GM12878 (cell line): ENCODE data around the gene RTN4. TPM values are rescaled to one million over a fixed set of nuclear protein-coding genes. Genes with fewer than 3 reads are reported as not detected.

Experiments used
- ATAC-seq: fragments of 200-7000 bp; cut with Tn5 transposase; 3 replicates; pipeline ENCODE4 v1.9.1; 2020; ENCODE audit warnings: mild to moderate bottlenecking, moderate library complexity
- BruUV-seq: library from RNA; stranded (reverse); fragments of 400-500 nt; replicated peaks from 2 replicates; lab custom pipeline; 2021; lab: Mats Ljungman, UMichigan
- CTCF ChIA-PET: fragments of 300-600 bp; sonication (Branson Sonifier 250); formaldehyde crosslinking; extraction: SDS; loops from one replicate; lab custom pipeline; 2021; ENCODE audit warnings: inconsistent platforms; lab: Yijun Ruan, JAX
- POLR2A ChIA-PET: fragments of 350-600 bp; formaldehyde crosslinking; extraction: SDS; loops from one replicate; lab custom pipeline; 2021; ENCODE audit warnings: inconsistent platforms; lab: Charles Lee
- RAD21 ChIA-PET: fragments of 300-600 bp; sonication (Branson Sonifier 250); formaldehyde crosslinking; loops from one replicate; lab custom pipeline; 2023; ENCODE audit warnings: antibody characterized with exemption; ENCODE audit not compliant: unreplicated experiment; lab: Charles Lee
- SMC1A ChIA-PET: fragments of 300-600 bp; sonication (Branson Sonifier 250); formaldehyde crosslinking; loops from one replicate; lab custom pipeline; 2023; ENCODE audit not compliant: unreplicated experiment, uncharacterized antibody; lab: Charles Lee
- DNase-seq: peaks from one replicate; pipeline ENCODE4 v3.0.0-alpha.2; 2011; ENCODE audit warnings: low read depth, low spot score
- FAIRE-seq: peaks from 3 replicates; lab custom pipeline; 2011; peaks lifted over from hg19 to GRCh38; lab: Jason Lieb, UNC
- H2AFZ ChIP-seq: 2 replicates; pipeline ENCODE4 v1.6.0; 2011; ENCODE audit warnings: low read depth, low read length, control low read depth; ENCODE audit not compliant: control insufficient read depth
- H3K27ac ChIP-seq: 2 replicates; pipeline ENCODE4 v1.5.1; 2011; ENCODE audit warnings: control low read depth; ENCODE audit not compliant: control insufficient read depth, insufficient read depth
- H3K27me3 ChIP-seq, 2 experiments: replicated peaks in 1 of 2; 2 replicates each; pipeline versions ENCODE4 v1.6.0 to v1.6.1; 2011; ENCODE audit warnings: low read length in 1 of 2; ENCODE audit not compliant: control insufficient read depth in 2 of 2, insufficient read depth in 2 of 2
- H3K36me3 ChIP-seq, 2 experiments: 2 replicates each; pipeline ENCODE4 v1.5.1; 2011; ENCODE audit warnings: low read length in 1 of 2; ENCODE audit not compliant: control insufficient read depth in 2 of 2, insufficient read depth in 2 of 2
- H3K4me1 ChIP-seq: 2 replicates; pipeline ENCODE4 v1.6.1; 2011; ENCODE audit warnings: mild to moderate bottlenecking, low read length, moderate library complexity, mixed read lengths; ENCODE audit not compliant: control insufficient read depth, insufficient read depth
- H3K4me2 ChIP-seq: 2 replicates; pipeline ENCODE4 v1.6.0; 2011; ENCODE audit warnings: control low read depth; ENCODE audit not compliant: control insufficient read depth, insufficient read depth
- H3K4me3 ChIP-seq: fragments of 200-600 bp; sonication (generic); 2 replicates; pipeline ENCODE4 v1.5.1; 2016
- H3K79me2 ChIP-seq: 2 replicates; pipeline ENCODE4 v1.6.0; 2011; ENCODE audit warnings: low read length; ENCODE audit not compliant: control insufficient read depth, insufficient read depth
- H3K9ac ChIP-seq: 2 replicates; pipeline ENCODE4 v1.8.0; 2011; ENCODE audit warnings: low read length, control low read depth, mixed read lengths; ENCODE audit not compliant: control insufficient read depth, insufficient read depth
- H3K9me3 ChIP-seq: replicated peaks from 3 replicates; pipeline ENCODE4 v1.5.1; 2011; ENCODE audit warnings: mild to moderate bottlenecking, low read length; ENCODE audit not compliant: control insufficient read depth, insufficient read depth
- H4K20me1 ChIP-seq: 2 replicates; pipeline ENCODE4 v1.6.0; 2011; ENCODE audit not compliant: control insufficient read depth, insufficient read depth
- BACH1 ChIP-seq: fragments of 450-650 bp; IDR thresholded peaks from 2 replicates; pipeline ENCODE4 v1.6.1; 2017; ENCODE audit warnings: mild to moderate bottlenecking, borderline replicate concordance
- BHLHE40 ChIP-seq, 2 experiments: fragments of 450-650 bp in 1 of 2; IDR thresholded peaks; 2 replicates each; pipeline ENCODE4 v1.6.1; 2011 to 2017; ENCODE audit warnings: low read depth in 2 of 2, borderline replicate concordance in 1 of 2, improper control_type of control experiment in 1 of 2, low read length in 1 of 2, mild to moderate bottlenecking in 1 of 2
- CHD1 ChIP-seq: IDR thresholded peaks from 2 replicates; pipeline ENCODE4 v1.6.1; 2012; ENCODE audit warnings: low read depth, low read length, improper control_type of control experiment
- CREM ChIP-seq: IDR thresholded peaks from 2 replicates; pipeline ENCODE4 v1.6.1; 2014; ENCODE audit warnings: antibody characterized with exemption, low read depth
- IKZF1 ChIP-seq: fragments of 450-650 bp; conservative IDR thresholded peaks from 2 replicates; pipeline ENCODE4 v1.6.1; 2017; ENCODE audit warnings: antibody characterized with exemption, mild to moderate bottlenecking
- IKZF2 ChIP-seq, 2 experiments: fragments of 450-650 bp; IDR thresholded peaks; 2 replicates each; pipeline ENCODE4 v1.6.1; 2017; ENCODE audit warnings: mild to moderate bottlenecking in 2 of 2, moderate library complexity in 2 of 2
- IRF4 ChIP-seq: IDR thresholded peaks from 2 replicates; pipeline ENCODE4 v1.6.1; 2011; ENCODE audit warnings: low read depth, low read length
- KAT2A ChIP-seq: conservative IDR thresholded peaks from 2 replicates; pipeline ENCODE4 v1.6.1; 2011; ENCODE audit warnings: low read depth, low read length; ENCODE audit not compliant: control insufficient read depth
- LARP7 ChIP-seq: fragments of 450-650 bp; IDR thresholded peaks from 2 replicates; pipeline ENCODE4 v1.6.1; 2017; ENCODE audit warnings: mild to moderate bottlenecking
- MEF2B ChIP-seq: fragments of 450-650 bp; IDR thresholded peaks from 2 replicates; pipeline ENCODE4 v1.6.1; 2018; ENCODE audit warnings: mild to moderate bottlenecking, moderate library complexity; ENCODE audit not compliant: partially characterized antibody, poor library complexity, severe bottlenecking
- NFXL1 ChIP-seq: fragments of 450-650 bp; IDR thresholded peaks from 2 replicates; pipeline ENCODE4 v1.6.1; 2017; ENCODE audit warnings: antibody characterized with exemption, mild to moderate bottlenecking, borderline replicate concordance
- NR2C1 ChIP-seq: fragments of 450-650 bp; IDR thresholded peaks from 2 replicates; pipeline ENCODE4 v1.6.1; 2017; ENCODE audit warnings: antibody characterized with exemption, mild to moderate bottlenecking, moderate library complexity
- POU2F2 ChIP-seq: IDR thresholded peaks from 3 replicates; pipeline ENCODE4 v1.6.1; 2011; ENCODE audit warnings: low read depth, mild to moderate bottlenecking, low read length, borderline replicate concordance
- RFX5 ChIP-seq: IDR thresholded peaks from 2 replicates; pipeline ENCODE4 v1.6.1; 2011; ENCODE audit warnings: low read depth, low read length, improper control_type of control experiment
- SMAD1 ChIP-seq: fragments of 450-650 bp; IDR thresholded peaks from 2 replicates; pipeline ENCODE4 v1.6.1; 2018; ENCODE audit warnings: mild to moderate bottlenecking, low read depth; ENCODE audit not compliant: partially characterized antibody
- WGBS: methylation state at CpG from one replicate; pipeline ENCODE4 v1.1.6; 2016; ENCODE audit warnings: low lambda C conversion rate; ENCODE audit not compliant: insufficient replicate concordance, insufficient coverage; ENCODE audit errors: missing lambda C conversion rate; 5-methylcytosine and 5-hydroxymethylcytosine counted together
- in situ Hi-C: fragments of 300-500 bp; cut with MboI; formaldehyde crosslinking; loops from 9 replicates; pipeline ENCODE4 v1.14.3; 2018; ENCODE audit warnings: mixed read lengths
- intact Hi-C: fragments of 100-400 bp; cut with micrococcal nuclease; formaldehyde crosslinking; loops from one replicate; pipeline ENCODE4 v1.14.2; 2022; ENCODE audit not compliant: unreplicated experiment
- polyA plus RNA-seq, 11 experiments: library from polyadenylated mRNA; depleted of rRNA in 4 of 11; unstranded in 6 of 11; stranded (reverse) in 5 of 11; fragments of >200 nt; fragmentation: Nextera tagmentation in 4 of 11; fragmentation: Illumina TruSeq in 1 of 11; extraction: Ambion mirVana in 4 of 11; extraction: Trizol in 1 of 11; gene quantifications; 1 replicate in 1 of 11; 2 replicates in 10 of 11; pipeline versions ENCODE4 v1.2.1 to v1.2.3, GENCODE V29; 2011 to 2016; ENCODE audit warnings: inconsistent platforms in 2 of 11, missing spikeins in 2 of 11, low read depth in 1 of 11
- total RNA-seq, 4 experiments: library from RNA; depleted of rRNA in 3 of 4; stranded (reverse); fragments of >200 nt in 3 of 4; fragmentation: Illumina TruSeq in 1 of 4; extraction: Trizol in 1 of 4; gene quantifications; 2 replicates each; pipeline versions ENCODE4 v1.2.1 to v1.2.3, GENCODE V29; 2013 to 2021
- TF ChIP-seq, protein P1 (sequence below): fragments of 450-650 bp; formaldehyde crosslinking; IDR thresholded peaks from 2 replicates; pipeline ENCODE4 v1.4.0; 2020; ENCODE audit warnings: mild to moderate bottlenecking, moderate library complexity

RTN4 gene
- total and polyA plus RNA-seq, 10 of the 15 experiments (the other 5 are each of a cell fraction or from before 2014, with no cell fraction given): 56.0 to 133 (median 83.3) TPM

DNA sequence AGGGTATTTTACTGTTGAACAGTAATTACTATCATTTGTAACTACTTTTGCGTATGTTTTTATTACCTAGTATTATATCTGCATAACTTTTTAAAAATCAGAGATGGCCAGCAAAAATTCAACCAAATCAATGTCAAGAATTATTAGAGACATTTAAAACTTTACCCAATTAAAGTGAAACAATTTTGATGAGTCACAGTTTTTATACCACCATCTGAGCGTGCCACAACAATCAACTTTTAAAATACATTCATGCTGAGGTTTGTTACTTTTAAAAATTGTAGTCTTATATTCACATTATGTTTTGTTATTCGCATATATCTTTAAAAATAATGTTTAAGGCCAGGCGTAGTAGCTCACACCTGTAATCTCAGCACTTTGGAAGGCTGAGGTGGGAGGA, 114.9 kb downstream of the RTN4 start:
- ATAC-seq: no peak
- ChIA-PET SMC1A (interaction anchor here (0.6 kb wide), 1 partner anchor 28 kb away, joined by 3 read pairs; no protein-coding TSS in a partner anchor), RAD21 (no interaction called here), CTCF (no interaction called here), POLR2A (no interaction called here)
- WGBS: 65% methylated on average over 4 of the region's 4 CpGs
- Histone ChIP-seq H3K79me2 (no peaks in the 10 kb centered on the region), H3K9me3 (peaks cover 1% of the 10 kb centered on the region; the same call in 2 of the 3 replicates), H3K4me2 (no peak overlapping the region), H3K9ac (no peak overlapping the region), H4K20me1 (no peaks in the 10 kb centered on the region), H3K27me3 (no peaks in the 10 kb centered on the region), H3K4me1 (no peaks in the 10 kb centered on the region)
- intact Hi-C loops: no loop called here
- DNase-seq: no peak
- FAIRE-seq: no peak
- BruUV-seq: no TSS peak
- TF ChIP-seq BACH1 (no peak), CHD1 (no peak), IKZF2 (IDR thresholded peaks at IDR 0.05) (no peak), SMAD1 (no peak), BHLHE40 (IDR thresholded peaks at IDR 0.05; ENCODE audit: borderline replicate concordance in 1 of 2, low read depth in 2 of 2, low read length in 1 of 2) (no peak), NFXL1 (no peak)
- TF ChIP-seq, all 136 proteins: peak for 0
- Histone ChIP-seq H3K36me3 (no peaks in the 10 kb centered on the region), H2AFZ (no peak overlapping the region), H3K4me3 (no peak overlapping the region), H3K27ac (no peak overlapping the region)
- in situ Hi-C loops: no loop called here

DNA sequence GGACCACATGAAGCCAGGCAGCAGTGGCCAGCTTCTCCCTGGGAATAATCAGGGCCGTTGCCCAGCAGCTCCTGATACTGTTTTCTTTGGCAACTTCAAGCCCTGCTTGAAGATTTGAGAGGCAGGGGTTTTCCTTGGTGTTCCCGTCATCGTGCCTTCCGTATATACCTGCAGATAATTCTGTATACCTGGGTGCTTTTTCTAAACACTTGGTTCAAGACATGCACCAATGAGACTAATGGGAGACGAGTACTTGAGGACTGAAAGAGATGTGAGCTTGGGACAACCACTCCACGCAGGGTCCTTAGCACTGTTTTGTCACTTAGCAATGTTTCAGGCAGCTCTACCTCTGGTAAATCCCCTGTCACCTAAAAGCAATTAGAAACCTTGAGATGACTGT, 118.8 kb downstream of the RTN4 start:
- Histone ChIP-seq H3K27ac (no peak overlapping the region), H3K9ac (no peak overlapping the region), H3K4me3 (no peak overlapping the region), H3K9me3 (no peaks in the 10 kb centered on the region; the same call in 2 of the 3 replicates), H3K27me3 (no peaks in the 10 kb centered on the region), H3K79me2 (no peaks in the 10 kb centered on the region), H4K20me1 (no peaks in the 10 kb centered on the region), H3K4me1 (peaks cover 3% of the 10 kb centered on the region; the same call in 1 of the 2 replicates), H3K36me3 (no peaks in the 10 kb centered on the region), H2AFZ (no peak overlapping the region), H3K4me2 (no peak overlapping the region)
- ChIA-PET CTCF (interaction anchor here (1.0 kb wide), 1 partner anchor 31 kb away, joined by 3 read pairs; no protein-coding TSS in a partner anchor), SMC1A (interaction anchor here (0.9 to 1.3 kb wide), 3 partner anchors 8 to 67 kb away, joined by 3 read pairs; no protein-coding TSS in a partner anchor), POLR2A (interaction anchor here (0.6 to 1.5 kb wide), 3 partner anchors 117 to 709 kb away, joined by 3 to 7 read pairs (median 3); no protein-coding TSS in a partner anchor), RAD21 (no interaction called here)
- no peak for ATAC-seq
- WGBS: 53% methylated on average over 6 of the region's 6 CpGs
- in situ Hi-C loops: no loop called here
- no peak for FAIRE-seq
- intact Hi-C loops: no loop called here
- BruUV-seq: no TSS peak
- DNase-seq: no peak
- TF ChIP-seq NR2C1: no peak
- TF ChIP-seq IKZF1: no peak
- no peak for TF ChIP-seq RFX5
- no peak for TF ChIP-seq IRF4
- TF ChIP-seq MEF2B: no peak
- no peak for TF ChIP-seq LARP7
- no peak for TF ChIP-seq CREM
- no peak for TF ChIP-seq POU2F2
- TF ChIP-seq KAT2A: no peak
- TF ChIP-seq, protein P1, sequence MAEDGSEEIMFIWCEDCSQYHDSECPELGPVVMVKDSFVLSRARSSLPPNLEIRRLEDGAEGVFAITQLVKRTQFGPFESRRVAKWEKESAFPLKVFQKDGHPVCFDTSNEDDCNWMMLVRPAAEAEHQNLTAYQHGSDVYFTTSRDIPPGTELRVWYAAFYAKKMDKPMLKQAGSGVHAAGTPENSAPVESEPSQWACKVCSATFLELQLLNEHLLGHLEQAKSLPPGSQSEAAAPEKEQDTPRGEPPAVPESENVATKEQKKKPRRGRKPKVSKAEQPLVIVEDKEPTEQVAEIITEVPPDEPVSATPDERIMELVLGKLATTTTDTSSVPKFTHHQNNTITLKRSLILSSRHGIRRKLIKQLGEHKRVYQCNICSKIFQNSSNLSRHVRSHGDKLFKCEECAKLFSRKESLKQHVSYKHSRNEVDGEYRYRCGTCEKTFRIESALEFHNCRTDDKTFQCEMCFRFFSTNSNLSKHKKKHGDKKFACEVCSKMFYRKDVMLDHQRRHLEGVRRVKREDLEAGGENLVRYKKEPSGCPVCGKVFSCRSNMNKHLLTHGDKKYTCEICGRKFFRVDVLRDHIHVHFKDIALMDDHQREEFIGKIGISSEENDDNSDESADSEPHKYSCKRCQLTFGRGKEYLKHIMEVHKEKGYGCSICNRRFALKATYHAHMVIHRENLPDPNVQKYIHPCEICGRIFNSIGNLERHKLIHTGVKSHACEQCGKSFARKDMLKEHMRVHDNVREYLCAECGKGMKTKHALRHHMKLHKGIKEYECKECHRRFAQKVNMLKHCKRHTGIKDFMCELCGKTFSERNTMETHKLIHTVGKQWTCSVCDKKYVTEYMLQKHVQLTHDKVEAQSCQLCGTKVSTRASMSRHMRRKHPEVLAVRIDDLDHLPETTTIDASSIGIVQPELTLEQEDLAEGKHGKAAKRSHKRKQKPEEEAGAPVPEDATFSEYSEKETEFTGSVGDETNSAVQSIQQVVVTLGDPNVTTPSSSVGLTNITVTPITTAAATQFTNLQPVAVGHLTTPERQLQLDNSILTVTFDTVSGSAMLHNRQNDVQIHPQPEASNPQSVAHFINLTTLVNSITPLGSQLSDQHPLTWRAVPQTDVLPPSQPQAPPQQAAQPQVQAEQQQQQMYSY: no peak
